IPS-11a (cell line): Measurements from ENCODE around the gene ANAPC15.
A peak's percentile ranks its signal among the peaks of the same experiment; 100 is the strongest.

Experiments used
- H3K4me3 ChIP-seq: one replicate; pipeline ENCODE4 v1.5.1; 2013; ENCODE audit warnings: low read depth, low read length, control low read depth

The ANAPC15 gene

DNA sequence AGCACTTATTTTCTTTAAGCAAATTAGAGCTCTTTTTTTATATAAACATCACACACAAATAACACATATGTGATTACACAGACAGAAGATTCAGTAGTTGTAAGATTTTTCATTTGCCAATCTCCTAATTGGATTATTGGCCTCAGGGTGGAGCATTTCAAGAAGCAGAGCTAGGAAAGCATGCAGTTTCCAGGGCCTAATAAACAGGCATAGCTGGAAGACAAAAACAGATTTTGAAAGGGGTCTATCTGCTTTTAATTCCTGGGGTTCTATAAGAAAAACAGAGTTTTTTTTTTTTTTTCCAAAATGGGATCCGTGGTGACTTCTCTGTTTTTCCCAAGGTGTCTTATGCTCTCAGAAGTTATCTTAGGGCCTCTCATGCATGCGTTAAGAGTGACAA, 15.4 kb upstream of the ANAPC15 start:
- no peak overlapping the region for H3K4me3 ChIP-seq

DNA sequence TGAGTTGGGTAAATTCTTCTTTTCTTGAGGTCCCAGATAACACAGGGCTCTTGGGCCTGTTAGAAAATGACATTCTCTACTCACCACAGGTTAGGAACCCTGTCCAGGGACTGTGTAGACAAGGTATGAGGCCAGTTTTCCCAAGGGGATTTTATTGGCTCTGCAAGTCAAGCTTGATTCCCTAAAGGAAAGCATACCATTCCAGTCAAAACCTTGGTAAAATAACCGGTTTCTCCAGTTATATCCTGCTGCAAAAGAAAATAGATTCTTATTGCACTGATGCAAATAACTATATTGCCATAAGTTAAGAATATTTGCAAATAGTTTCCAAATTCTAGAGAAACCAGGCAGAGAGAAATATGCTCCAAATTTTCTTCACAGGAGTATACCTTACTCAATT, 13.5 kb upstream of the ANAPC15 start:
- no peak overlapping the region for H3K4me3 ChIP-seq

DNA sequence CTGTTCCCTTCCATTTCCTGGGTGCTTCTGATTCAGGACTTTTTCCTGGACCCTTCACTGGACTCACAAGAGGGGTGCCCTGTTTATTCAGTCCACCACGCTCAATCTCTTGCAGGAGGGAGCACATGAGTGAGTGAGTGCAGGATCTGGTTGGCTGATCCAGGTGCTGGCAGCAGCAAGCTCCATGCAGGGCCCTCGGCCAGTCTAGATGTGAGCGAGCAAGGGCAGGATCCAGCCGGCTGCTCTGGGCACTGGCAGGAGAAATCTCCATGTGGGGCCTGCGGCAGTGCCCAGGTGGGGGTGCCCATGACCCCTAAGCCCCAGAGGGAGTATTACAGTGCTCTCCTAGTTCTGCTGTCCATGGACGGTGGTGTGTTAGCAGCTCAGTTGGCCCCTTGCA, 11.6 kb upstream of the ANAPC15 start:
- H3K4me3 ChIP-seq = no peak overlapping the region

DNA sequence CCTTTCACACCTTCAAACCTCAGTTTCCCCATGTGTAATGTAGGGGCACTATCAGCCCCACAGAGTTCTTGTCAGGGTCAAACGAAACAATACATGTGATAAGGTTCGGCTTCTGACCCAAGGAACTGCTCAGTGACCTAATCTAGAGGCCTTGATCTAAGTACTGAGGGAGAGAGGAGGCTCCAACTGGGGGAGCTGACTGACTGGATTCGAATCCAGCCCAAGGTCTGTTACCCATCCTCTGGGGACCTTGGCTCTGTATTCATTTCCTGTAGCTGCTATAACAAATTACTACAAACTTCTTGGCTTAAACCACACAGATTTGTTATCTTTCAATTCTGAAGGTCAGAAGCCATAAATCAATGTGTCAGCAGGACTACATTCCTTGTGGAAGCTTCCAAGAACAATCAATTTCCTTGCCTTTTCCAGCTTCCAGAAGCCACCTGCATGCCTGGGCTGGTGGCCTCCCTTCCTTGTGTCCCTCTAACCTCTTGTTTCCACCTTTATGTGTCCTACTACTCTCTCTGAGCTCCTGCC, 10.7 kb upstream of the ANAPC15 start:
- no peak overlapping the region for H3K4me3 ChIP-seq

DNA sequence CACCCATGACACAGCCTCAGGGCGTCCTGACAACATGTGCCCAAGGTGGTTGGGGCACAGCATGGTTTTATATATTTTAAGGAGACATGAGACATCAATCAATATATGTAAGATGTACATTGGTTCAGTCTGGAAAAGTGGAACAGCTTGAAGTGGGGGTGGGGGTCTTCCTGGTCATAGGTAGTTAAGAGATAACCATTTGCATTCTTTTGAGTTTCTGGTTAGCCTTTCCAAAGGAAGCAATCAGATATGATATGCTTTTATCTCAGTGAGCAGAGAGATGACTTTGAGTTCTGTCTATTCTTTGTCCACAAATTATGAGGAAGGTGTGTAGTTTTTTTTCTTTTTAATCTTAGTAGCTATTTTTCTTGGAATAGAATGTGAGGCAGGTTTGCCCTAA, 10.1 kb upstream of the ANAPC15 start:
- no peak overlapping the region for H3K4me3 ChIP-seq

DNA sequence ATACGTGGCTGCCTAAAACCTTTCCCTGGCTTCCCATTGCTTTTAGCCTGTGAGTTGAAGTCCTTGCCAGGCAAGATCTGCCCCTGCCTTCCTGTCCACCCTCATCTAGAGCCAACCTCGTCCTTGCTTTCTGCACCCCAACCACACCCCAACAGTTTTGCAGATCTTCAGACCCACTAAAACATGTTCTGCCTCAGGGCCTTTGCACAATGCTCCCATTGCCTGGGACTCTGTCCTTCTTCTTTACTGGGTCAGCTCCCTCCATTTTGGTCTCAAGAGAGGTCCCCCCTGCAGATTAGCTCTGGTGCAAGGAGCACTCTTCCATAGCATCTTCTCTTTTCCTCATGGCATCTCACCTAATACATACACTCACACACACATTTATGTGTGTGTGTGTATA, 8.4 kb upstream of the ANAPC15 start:
- no peak overlapping the region for H3K4me3 ChIP-seq

DNA sequence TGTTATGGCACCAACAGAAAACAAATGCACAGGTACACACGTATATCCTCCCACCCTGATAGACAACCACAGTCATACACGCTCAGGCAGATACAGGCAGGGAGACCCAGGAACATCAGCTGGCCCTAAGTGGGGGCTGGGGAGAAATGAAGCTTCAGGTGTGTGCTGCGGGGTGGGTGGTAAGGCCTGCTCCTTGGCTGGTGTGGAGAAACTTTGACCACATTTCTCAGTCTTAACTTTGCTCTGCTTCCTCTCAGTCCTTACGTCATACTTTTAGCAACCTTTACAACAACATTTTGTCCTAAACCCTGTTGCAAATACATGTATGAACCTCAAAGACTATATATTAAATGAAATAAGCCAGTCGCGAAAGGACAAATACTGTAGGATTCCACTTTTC, 6.7 kb upstream of the ANAPC15 start:
- no peak overlapping the region for H3K4me3 ChIP-seq

DNA sequence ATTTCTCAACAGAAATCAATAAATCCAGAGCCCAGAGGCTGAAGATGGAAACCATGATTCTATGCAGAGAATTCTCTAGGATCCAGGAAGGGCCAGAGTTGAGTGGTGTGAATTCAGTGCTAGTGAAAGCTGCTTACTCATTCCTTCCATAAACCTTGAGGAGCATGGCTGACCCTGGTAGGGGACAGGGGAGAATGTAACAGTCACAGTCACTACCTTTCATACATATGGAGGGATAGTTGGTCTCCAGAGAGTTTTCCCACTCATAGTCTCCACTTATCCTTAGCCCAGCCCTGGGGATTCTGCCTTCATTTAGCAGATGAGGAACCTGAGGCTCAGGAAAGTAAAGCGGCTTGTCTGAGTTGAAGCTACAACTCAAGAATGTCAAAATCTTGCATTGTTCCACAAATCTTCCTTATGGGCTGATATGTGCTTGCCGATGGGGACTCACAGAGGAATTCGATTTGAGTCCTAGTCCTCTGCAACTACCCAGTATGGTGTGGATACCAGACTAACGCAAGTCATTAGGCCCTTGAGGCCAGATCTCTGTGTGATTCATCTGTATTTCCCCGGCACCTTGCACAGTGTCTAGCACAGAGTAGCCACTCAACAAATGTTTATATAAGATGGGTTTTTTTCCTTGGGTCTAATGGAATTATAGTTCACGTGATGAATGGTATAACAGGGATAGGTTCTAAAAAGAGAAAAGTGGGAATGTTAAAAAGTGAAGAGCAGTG, 3.7 kb upstream of the ANAPC15 start:
- H3K4me3 ChIP-seq = no peak overlapping the region

DNA sequence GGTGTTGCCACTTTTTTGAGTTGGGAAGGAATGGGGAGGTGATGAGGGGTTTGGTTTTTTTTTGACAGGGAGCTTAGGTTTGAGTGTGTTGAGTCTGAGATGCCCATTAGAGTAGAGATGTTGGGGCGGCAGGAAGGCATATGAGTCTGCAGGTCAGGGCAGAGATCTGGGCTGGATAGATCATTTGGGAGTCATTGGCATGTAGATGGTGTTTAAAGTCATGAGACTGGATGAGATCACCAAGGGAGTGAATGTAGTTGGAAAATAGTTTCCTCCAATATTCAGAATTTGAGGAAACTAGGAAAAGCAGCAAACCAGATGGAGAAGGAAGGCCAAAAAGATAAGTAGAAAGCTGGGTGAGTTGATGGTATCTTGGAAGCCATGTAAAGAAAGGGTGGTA, 2.1 kb upstream of the ANAPC15 start:
- H3K4me3 ChIP-seq = no peak overlapping the region

DNA sequence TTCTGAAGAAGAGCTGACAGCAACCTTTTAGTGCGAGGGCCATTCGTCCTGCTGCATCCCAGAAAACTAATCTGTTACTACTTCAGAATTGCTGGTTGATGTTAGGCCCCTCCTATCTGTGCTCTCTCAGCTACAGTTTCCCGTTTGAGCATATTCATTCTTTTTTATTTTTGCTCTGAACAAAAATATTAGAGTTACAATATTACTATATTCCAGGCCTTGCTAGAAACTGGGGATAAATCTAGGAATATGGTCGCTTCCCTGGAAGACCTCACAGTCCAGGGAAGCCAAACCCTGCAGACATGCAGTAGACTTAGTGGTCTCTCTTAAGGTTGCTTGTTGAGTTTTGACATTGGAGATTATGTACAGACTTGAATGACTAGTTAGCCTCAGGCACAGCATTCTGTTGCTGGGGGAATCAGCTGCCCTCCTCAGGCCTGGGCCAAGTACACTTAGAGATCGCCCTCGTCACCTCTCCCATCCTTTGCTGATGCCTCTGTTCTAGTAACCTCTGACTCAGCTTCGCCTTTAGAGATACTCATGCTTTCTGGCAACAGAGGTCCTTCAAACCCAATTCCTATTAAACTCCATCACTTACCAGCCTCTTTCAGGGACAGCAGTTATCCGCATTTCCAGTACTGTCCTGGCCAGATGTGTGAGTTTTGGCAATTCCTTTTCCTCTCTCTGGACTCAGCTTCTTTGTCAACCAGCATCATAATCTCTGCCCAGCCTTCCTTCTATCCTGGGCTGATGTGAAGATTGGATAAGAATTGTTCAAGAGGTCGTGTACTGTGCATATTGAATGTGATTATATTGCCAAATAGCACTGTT, 698 bp upstream of the ANAPC15 start:
- H3K4me3 ChIP-seq = peak overlapping the region; percentile 86

DNA sequence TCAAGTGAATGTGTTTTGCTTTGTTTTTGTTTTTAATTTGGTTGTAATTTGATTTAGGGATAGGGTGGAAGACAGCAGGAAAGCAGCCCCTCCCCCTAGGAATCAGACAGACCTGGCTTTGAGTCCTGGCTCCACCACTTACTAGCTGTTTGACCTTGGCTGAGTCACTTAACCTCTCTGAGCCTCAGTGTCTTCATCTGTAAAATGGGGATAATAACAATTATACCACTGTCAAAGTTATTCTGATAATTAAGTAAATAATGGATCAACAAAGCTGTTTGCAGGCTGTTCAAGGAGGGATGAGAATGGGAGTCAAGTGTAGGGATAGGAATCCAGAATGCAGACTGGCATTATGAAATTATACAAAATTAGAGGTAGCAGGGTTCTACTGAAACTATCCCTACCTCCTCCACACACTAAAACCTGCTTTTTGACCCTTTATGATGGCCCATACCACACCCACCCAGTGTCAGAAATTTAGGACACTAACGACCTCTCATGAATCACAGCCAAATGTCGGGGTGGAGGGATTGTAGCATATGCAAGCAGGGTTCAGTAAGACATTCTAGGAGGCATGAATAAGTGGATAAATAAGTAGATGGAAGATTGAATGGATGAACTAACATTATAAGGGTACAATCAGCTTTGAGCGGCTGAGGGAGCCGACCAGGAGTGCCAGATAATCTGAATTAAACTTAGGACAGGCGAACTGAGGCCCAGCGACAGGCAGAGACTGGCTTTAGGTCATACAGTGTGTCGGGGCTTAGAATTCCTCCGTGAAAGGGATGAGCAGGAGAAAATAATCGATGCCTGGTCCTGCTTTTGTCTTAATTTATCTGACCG, 974 bp downstream of the ANAPC15 start:
- peak overlapping the region; percentile 86 for H3K4me3 ChIP-seq

DNA sequence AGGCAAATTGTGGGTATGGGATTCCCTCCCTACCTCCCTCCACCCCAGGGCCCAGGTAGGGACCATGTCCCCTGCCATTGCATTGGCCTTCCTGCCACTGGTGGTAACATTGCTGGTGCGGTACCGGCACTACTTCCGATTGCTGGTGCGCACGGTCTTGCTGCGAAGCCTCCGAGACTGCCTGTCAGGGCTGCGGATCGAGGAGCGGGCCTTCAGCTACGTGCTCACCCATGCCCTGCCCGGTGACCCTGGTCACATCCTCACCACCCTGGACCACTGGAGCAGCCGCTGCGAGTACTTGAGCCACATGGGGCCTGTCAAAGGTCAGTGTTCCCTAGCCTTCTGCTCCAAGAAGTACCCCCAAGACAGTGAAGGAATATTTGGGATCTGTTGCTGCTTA, 6.6 kb downstream of the ANAPC15 start, which contains the start of gene TOMT:
TOMT (plus strand) TSS at position 37 of the 400 bp plus-strand sequence; CDS start at position 65, 28 bp downstream.
- no peak within 1 kb of the TSS for H3K4me3 ChIP-seq

DNA sequence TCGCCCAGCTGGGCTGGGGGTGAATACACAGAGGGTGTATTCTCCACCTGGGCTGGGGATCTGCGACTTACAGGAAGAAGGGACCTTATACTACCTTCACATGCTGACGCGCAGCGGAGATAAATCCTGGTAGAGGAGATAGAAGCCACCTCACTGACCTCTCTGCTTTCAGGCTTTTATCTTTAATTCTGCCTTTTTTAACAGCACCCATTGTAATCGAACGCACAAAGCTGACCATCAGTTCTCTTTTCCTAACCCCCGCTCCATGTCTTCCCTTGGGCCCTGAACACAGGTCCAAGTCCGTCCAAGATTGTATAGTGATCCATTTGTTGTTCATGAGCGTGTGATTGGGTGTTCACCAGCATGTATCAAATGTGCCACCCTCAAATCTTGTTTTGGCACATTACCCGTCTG, 8.7 kb downstream of the ANAPC15 start:
- peak overlapping the region; percentile 28 for H3K4me3 ChIP-seq

DNA sequence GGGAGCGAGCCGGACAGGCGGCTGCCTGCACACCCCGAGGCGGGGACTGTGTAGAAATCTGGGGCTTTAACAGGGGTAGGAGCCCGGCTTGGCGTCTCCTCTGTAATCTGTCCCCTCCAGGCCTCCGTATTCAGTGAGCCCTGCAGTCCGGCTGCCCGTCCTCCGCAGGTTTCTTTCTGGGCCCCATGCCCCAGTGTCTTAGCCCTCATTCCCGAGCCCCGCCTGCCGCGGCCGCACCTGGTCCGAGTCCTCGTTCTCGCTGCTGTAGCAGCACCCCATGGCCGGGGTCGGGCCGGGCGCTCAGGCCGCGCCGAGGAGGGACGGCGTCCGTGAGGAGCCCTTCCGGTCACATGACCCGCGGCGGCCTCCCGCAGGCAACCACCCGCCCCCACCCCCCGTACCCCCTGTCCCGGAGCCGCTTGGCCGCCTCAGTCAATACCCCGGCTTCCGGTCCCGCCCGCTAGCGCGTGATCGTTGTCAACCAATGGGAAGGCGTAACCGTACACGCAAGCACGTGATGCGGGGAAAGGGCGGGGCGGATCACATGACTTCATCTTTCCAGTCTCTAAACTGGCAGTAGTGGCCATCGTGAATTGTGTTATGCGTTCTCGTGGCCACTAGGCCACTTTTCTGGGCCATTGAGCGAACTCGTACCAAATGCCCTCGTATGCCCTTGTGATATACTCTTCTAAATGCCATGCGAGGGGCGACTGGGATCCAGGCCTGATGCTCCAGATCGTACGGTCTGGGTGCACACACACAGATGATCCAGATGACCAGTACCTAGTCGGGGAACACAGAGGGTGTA, 9.3 kb downstream of the ANAPC15 start, which contains the start of gene LAMTOR1:
LAMTOR1 (minus strand) TSS at position 352 of the 808 bp plus-strand sequence; CDS start at position 279, 73 bp downstream.
- H3K4me3 ChIP-seq = peak within 1 kb of the TSS; percentile 95

DNA sequence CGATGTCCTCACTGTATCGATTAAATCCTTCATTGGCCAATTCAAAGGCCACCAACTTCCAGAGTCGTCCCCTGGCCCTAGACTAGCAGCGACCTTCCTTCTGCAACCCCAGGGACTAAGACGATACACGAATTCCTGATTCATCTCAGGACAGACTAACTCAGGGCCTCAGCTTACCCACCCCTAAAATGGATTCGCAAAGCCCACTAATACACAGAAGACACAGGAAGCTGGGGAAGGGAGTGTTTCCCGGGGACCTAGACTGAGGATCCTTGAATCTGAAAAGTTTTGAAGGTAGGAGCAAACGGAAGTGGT, 9.9 kb downstream of the ANAPC15 start:
- H3K4me3 ChIP-seq = peak overlapping the region; percentile 95

DNA sequence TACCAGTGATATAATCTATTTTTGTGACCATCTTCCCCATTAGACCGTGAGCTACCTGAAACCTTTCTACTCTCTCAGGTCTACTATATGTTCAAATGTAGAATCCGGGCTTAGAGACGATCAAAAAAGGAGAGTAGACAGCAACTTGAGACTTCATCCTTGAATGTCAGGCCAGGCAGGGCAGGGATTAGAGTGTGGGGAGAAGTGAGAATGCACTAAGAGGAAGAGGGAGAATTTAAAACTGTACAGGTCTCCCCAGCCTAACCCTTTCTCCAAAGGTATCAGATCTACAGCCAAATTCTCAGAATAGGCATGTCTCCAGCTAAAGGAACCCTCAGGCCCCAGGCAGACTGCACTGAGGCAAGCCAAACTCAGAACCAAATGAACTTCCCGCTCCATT, 10.3 kb downstream of the ANAPC15 start:
- peak overlapping the region; percentile 95 for H3K4me3 ChIP-seq

DNA sequence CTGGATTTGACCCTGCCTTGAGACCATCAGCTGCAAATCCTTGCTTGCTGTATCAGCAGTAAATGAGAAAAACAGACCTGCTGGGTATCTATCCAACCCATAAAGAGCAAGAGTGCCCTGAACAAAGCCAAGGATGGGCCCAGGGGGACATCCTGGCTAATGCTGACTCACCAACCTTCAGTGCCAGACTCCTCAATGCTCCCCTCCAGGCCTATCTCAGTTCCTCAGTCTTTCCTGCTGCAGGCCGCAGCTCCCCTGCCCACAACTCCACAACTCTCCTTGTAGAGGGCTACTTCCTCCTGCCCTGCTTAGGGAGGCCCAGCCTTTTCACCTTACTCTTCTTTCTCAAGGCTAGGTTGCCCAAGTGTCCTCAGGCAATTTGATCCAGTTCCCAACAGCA, 12.0 kb downstream of the ANAPC15 start:
- no peak overlapping the region for H3K4me3 ChIP-seq

DNA sequence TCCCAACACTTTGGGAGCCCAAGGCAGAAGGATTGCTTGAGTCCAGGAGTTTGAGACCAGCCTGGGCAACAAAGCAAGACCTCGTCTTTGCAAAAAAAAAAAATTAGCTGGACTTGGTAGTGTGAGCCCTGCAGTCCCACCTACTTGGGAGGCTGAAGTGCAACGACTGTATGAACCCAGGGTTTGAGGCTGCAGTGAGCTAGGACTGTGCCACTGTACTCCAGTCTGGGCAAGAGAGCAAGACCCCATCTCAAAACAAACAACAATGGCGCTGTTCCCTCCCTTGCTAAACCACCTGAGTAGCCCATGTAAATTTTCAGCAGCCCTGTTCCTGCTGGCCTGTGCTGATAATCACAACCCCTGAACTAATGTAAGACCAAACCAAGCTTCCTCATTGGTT, 12.5 kb downstream of the ANAPC15 start:
- no peak overlapping the region for H3K4me3 ChIP-seq

DNA sequence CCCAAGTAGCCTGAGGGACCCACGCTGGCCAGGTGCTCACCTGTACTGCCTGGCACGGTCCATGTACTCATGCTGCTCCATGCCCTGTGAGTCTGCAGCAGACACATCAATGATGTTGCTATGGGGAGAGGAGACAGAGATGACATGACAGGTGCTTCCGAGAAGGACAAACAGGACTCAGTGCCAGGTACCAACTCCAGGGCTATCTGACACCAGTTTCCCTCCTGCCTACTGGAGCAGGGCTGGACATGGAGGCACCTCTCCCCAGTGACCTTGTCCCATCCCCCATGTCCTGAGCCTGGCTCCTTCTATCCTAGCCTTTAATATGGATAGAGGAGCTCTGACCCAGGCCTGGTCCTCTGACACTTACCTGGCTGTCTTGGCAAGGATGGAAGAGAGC, 13.8 kb downstream of the ANAPC15 start:
- H3K4me3 ChIP-seq = no peak overlapping the region

DNA sequence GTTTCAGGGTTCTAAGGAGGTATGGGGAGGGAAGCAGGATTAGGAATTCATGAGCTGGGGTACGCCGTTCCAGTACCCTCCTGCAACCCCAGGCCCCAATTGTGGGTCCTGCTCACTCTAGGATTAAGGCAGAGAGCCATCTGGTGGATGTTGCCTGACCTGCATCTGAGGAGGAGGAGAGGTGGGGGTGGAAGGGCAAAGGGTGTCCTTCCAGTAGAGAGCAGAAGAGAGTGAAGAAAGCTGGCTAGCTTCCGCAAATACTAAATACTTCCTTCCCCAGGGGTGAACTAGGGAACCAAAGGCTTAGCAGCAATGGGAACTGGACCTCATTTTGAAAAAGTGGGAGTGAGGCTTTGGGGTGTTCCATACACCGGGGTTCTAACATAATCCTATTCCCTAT, 21.2 kb downstream of the ANAPC15 start:
- no peak overlapping the region for H3K4me3 ChIP-seq
